ENCODE data around the gene TRPM2.

DNA sequence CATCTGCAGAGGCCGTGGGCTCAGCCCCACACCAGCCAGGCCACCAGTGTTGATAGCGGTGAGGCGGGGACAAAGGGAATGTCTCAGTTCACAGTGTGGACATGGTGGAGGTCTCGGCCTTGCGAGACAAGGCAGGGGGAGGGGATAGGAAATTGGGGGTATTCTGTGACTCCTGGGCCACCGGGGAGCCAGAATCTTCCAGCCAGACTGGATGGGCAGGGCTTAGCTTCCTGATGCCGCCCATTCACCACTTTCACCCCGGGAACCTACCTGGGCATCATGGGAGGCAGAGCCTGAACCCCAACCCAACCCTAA, 107.0 kb downstream of the TRPM2 start:
- no peak for TF ChIP-seq POLR2A (IDR thresholded peaks at IDR 0.05)
- no peak for TF ChIP-seq POLR2AphosphoS5 (IDR thresholded peaks at IDR 0.05)

All from prostate gland (tissue), 1 donor.